Activated T-helper 17 cell treated with anti-CD3 and anti-CD28 coated beads, Interleukin-2, amount 50 U/mL, for 72 hours (primary cell): ENCODE data around the gene STK17A. TPM values are rescaled to one million over a fixed set of nuclear protein-coding genes. Genes with fewer than 3 reads are reported as not detected.
"Not testable (repeated sequence)": the region's sequence is repeated elsewhere in the genome, so short reads cannot be mapped to it uniquely, and the experiment has no call there.

Experiments used
- ATAC-seq: fragments of 150-1000 bp; cut with Tn5 transposase; replicated peaks from 2 replicates; pipeline ENCODE4 v1.10.0; 2021; ENCODE audit warnings: mild to moderate bottlenecking, moderate library complexity
- H3K27ac Mint-ChIP-seq: one replicate; pipeline ENCODE4 v1.8.0; 2022; ENCODE audit warnings: mixed read lengths
- H3K27me3 Mint-ChIP-seq: one replicate; pipeline ENCODE4 v1.8.0; 2022; ENCODE audit warnings: mixed read lengths
- H3K36me3 Mint-ChIP-seq: one replicate; pipeline ENCODE4 v1.8.0; 2022; ENCODE audit warnings: low read depth, mild to moderate bottlenecking, mixed read lengths
- H3K4me1 Mint-ChIP-seq: one replicate; pipeline ENCODE4 v1.8.0; 2022; ENCODE audit warnings: mixed read lengths
- H3K4me3 Mint-ChIP-seq: one replicate; pipeline ENCODE4 v1.8.0; 2022; ENCODE audit warnings: mild to moderate bottlenecking, mixed read lengths
- H3K9me3 Mint-ChIP-seq: one replicate; pipeline ENCODE4 v1.8.0; 2022; ENCODE audit warnings: mixed read lengths
- total RNA-seq, 2 donors: library from RNA; stranded (reverse); gene quantifications; one replicate each; pipeline ENCODE4 v1.2.3, GENCODE V29; 2022

The STK17A gene
- total RNA-seq, 2 donors from 2014 or later: 47.6 to 71.7 TPM

GRCh38 chr7:43583424-43584194 is 701 bp downstream of the STK17A start:
- H3K36me3 Mint-ChIP-seq: peaks cover 31% of the 10 kb centered on the region
- H3K9me3 Mint-ChIP-seq: no peaks in the 10 kb centered on the region
- ATAC-seq: peak; percentile 22
- H3K27me3 Mint-ChIP-seq: no peaks in the 10 kb centered on the region
- H3K27ac Mint-ChIP-seq: peak overlapping the region; percentile 95
- peaks cover 15% of the 10 kb centered on the region for H3K4me1 Mint-ChIP-seq
- H3K4me3 Mint-ChIP-seq: peak overlapping the region; percentile 96

GRCh38 chr7:43584195-43584586 is 1.3 kb downstream of the STK17A start:
- no peaks in the 10 kb centered on the region for H3K9me3 Mint-ChIP-seq
- H3K27me3 Mint-ChIP-seq: no peaks in the 10 kb centered on the region
- peak overlapping the region; percentile 95 for H3K27ac Mint-ChIP-seq
- ATAC-seq: peak; percentile 6
- peak overlapping the region; percentile 96 for H3K4me3 Mint-ChIP-seq
- peaks cover 20% of the 10 kb centered on the region for H3K4me1 Mint-ChIP-seq
- peaks cover 37% of the 10 kb centered on the region for H3K36me3 Mint-ChIP-seq

- Mint-ChIP-seq H3K27ac (peak overlapping the region; percentile 95), H3K4me1 (peaks cover 26% of the 10 kb centered on the region), H3K36me3 (peaks cover 43% of the 10 kb centered on the region), H3K4me3 (peak overlapping the region; percentile 96)
- not testable (repeated sequence) for H3K27me3 Mint-ChIP-seq, H3K9me3 Mint-ChIP-seq, ATAC-seq
Observed at GRCh38 chr7:43584733-43585132, 1.8 kb downstream of the STK17A start.

- Mint-ChIP-seq H3K4me3 (peak overlapping the region; percentile 96), H3K9me3 (no peaks in the 10 kb centered on the region), H3K27me3 (no peaks in the 10 kb centered on the region), H3K36me3 (peaks cover 51% of the 10 kb centered on the region), H3K27ac (peak overlapping the region; percentile 95), H3K4me1 (peaks cover 30% of the 10 kb centered on the region)
- ATAC-seq: no peak
Observed at GRCh38 chr7:43585562-43585961, 2.7 kb downstream of the STK17A start.

- peaks cover 57% of the 10 kb centered on the region for H3K36me3 Mint-ChIP-seq
- no peaks in the 10 kb centered on the region for H3K27me3 Mint-ChIP-seq
- peaks cover 38% of the 10 kb centered on the region for H3K4me1 Mint-ChIP-seq
- H3K4me3 Mint-ChIP-seq: peak overlapping the region; percentile 96
- peak overlapping the region; percentile 95 for H3K27ac Mint-ChIP-seq
- ATAC-seq: peak; percentile 16
- H3K9me3 Mint-ChIP-seq: no peaks in the 10 kb centered on the region
Observed at GRCh38 chr7:43586251-43586900, 3.5 kb downstream of the STK17A start.

GRCh38 chr7:43588477-43589132 is 5.7 kb downstream of the STK17A start:
- H3K27me3 Mint-ChIP-seq: no peaks in the 10 kb centered on the region
- peak overlapping the region; percentile 67 for H3K27ac Mint-ChIP-seq
- H3K36me3 Mint-ChIP-seq: peaks cover 63% of the 10 kb centered on the region
- H3K4me3 Mint-ChIP-seq: peak overlapping the region; percentile 57
- H3K4me1 Mint-ChIP-seq: peaks cover 51% of the 10 kb centered on the region
- no peaks in the 10 kb centered on the region for H3K9me3 Mint-ChIP-seq
- no peak for ATAC-seq

- Mint-ChIP-seq H3K27ac (peak overlapping the region; percentile 67), H3K4me1 (peaks cover 54% of the 10 kb centered on the region), H3K4me3 (peak overlapping the region; percentile 57), H3K36me3 (peaks cover 58% of the 10 kb centered on the region), H3K9me3 (no peaks in the 10 kb centered on the region), H3K27me3 (no peaks in the 10 kb centered on the region)
- ATAC-seq: no peak
Observed at GRCh38 chr7:43589133-43589478, 6.2 kb downstream of the STK17A start.

GRCh38 chr7:43589728-43590127 is 6.8 kb downstream of the STK17A start:
- H3K4me1 Mint-ChIP-seq: peaks cover 56% of the 10 kb centered on the region
- H3K27me3 Mint-ChIP-seq: no peaks in the 10 kb centered on the region
- H3K4me3 Mint-ChIP-seq: peak overlapping the region; percentile 57
- no peak for ATAC-seq
- H3K27ac Mint-ChIP-seq: peak overlapping the region; percentile 67
- H3K36me3 Mint-ChIP-seq: peaks cover 53% of the 10 kb centered on the region
- no peaks in the 10 kb centered on the region for H3K9me3 Mint-ChIP-seq

- peak; percentile 76 for ATAC-seq
- Mint-ChIP-seq H3K9me3 (no peaks in the 10 kb centered on the region), H3K27ac (peak overlapping the region; percentile 64), H3K27me3 (no peaks in the 10 kb centered on the region), H3K4me3 (peak overlapping the region; percentile 57), H3K36me3 (peaks cover 47% of the 10 kb centered on the region), H3K4me1 (peaks cover 58% of the 10 kb centered on the region)
Observed at GRCh38 chr7:43590862-43591557, 8.1 kb downstream of the STK17A start.

- peak; percentile 57 for ATAC-seq
- Mint-ChIP-seq H3K36me3 (peaks cover 43% of the 10 kb centered on the region), H3K4me1 (peaks cover 54% of the 10 kb centered on the region), H3K27ac (peak overlapping the region; percentile 64), H3K4me3 (peak overlapping the region; percentile 57), H3K27me3 (no peaks in the 10 kb centered on the region), H3K9me3 (no peaks in the 10 kb centered on the region)
Observed at GRCh38 chr7:43591558-43592180, 8.8 kb downstream of the STK17A start.

- H3K27me3 Mint-ChIP-seq: no peaks in the 10 kb centered on the region
- peak overlapping the region; percentile 64 for H3K27ac Mint-ChIP-seq
- no peaks in the 10 kb centered on the region for H3K9me3 Mint-ChIP-seq
- peaks cover 43% of the 10 kb centered on the region for H3K36me3 Mint-ChIP-seq
- no peak for ATAC-seq
- peak overlapping the region; percentile 57 for H3K4me3 Mint-ChIP-seq
- peaks cover 54% of the 10 kb centered on the region for H3K4me1 Mint-ChIP-seq
Observed at GRCh38 chr7:43592326-43592725, 9.4 kb downstream of the STK17A start.

GRCh38 chr7:43593010-43593409 is 10.1 kb downstream of the STK17A start:
- Mint-ChIP-seq H3K4me1 (peaks cover 54% of the 10 kb centered on the region), H3K4me3 (peak overlapping the region; percentile 52), H3K27me3 (no peaks in the 10 kb centered on the region), H3K27ac (no peak overlapping the region), H3K9me3 (no peaks in the 10 kb centered on the region), H3K36me3 (peaks cover 43% of the 10 kb centered on the region)
- ATAC-seq: no peak

GRCh38 chr7:43594020-43594419 is 11.1 kb downstream of the STK17A start:
- H3K4me3 Mint-ChIP-seq: peak overlapping the region; percentile 52
- no peaks in the 10 kb centered on the region for H3K27me3 Mint-ChIP-seq
- peaks cover 35% of the 10 kb centered on the region for H3K36me3 Mint-ChIP-seq
- peaks cover 45% of the 10 kb centered on the region for H3K4me1 Mint-ChIP-seq
- H3K9me3 Mint-ChIP-seq: no peaks in the 10 kb centered on the region
- ATAC-seq: no peak
- H3K27ac Mint-ChIP-seq: peak overlapping the region; percentile 25

GRCh38 chr7:43596426-43596825 is 13.5 kb downstream of the STK17A start:
- Mint-ChIP-seq H3K36me3 (peaks cover 13% of the 10 kb centered on the region), H3K4me1 (peaks cover 34% of the 10 kb centered on the region)
- H3K9me3 Mint-ChIP-seq, ATAC-seq, H3K27me3 Mint-ChIP-seq, H3K4me3 Mint-ChIP-seq, H3K27ac Mint-ChIP-seq: not testable (repeated sequence)
